Tibial artery (tissue), 4 donors: Measurements from ENCODE around the gene L1CAM.

Source experiments
- DNase-seq, 2 donors: peaks; one replicate each; pipeline ENCODE4 v3.0.0-alpha.2; 2019
- H3K27ac ChIP-seq, 2 donors: fragments of 200-600 bp; sonication (generic) in 1 of 2; 1 replicate in 1 of 2; 2 replicates in 1 of 2; pipeline ENCODE4 v1.5.1; 2018 to 2019; ENCODE audit warnings: mild to moderate bottlenecking in 1 of 2
- H3K27me3 ChIP-seq, 2 donors: fragments of 200-600 bp; sonication (generic) in 1 of 2; one replicate each; pipeline versions ENCODE4 v1.5.1 to v1.6.0; 2016 to 2019
- H3K36me3 ChIP-seq, 3 donors: fragments of 200-600 bp; sonication (generic) in 2 of 3; one replicate each; pipeline ENCODE4 v1.5.1; 2016 to 2019; ENCODE audit warnings: mild to moderate bottlenecking in 2 of 3
- H3K4me1 ChIP-seq, 4 donors: fragments of 200-600 bp; sonication (generic) in 2 of 4; 1 replicate in 3 of 4; 2 replicates in 1 of 4; pipeline ENCODE4 v1.5.1; 2016 to 2019
- H3K4me3 ChIP-seq, 2 donors: fragments of 200-600 bp; sonication (generic) in 1 of 2; 1 replicate in 1 of 2; 2 replicates in 1 of 2; pipeline ENCODE4 v1.5.1; 2018 to 2019; ENCODE audit warnings: mild to moderate bottlenecking in 2 of 2
- H3K9me3 ChIP-seq, 3 donors: fragments of 200-600 bp; sonication (generic) in 1 of 3; one replicate each; pipeline ENCODE4 v1.5.1; 2016 to 2019
- CTCF ChIP-seq, 2 experiments: fragments of 200-600 bp in 1 of 2; fragments of 450-650 bp in 1 of 2; IDR thresholded peaks; one replicate each; pipeline ENCODE4 v1.5.1; 2017 to 2019; ENCODE audit warnings: antibody characterized with exemption in 2 of 2, mild to moderate bottlenecking in 1 of 2, moderate library complexity in 1 of 2
- intact Hi-C: fragments of 100-400 bp; cut with DNase I; formaldehyde crosslinking; loops from one replicate; pipeline ENCODE4 v1.15.0; 2023; ENCODE audit warnings: low total_unique reads

Gene L1CAM

DNA sequence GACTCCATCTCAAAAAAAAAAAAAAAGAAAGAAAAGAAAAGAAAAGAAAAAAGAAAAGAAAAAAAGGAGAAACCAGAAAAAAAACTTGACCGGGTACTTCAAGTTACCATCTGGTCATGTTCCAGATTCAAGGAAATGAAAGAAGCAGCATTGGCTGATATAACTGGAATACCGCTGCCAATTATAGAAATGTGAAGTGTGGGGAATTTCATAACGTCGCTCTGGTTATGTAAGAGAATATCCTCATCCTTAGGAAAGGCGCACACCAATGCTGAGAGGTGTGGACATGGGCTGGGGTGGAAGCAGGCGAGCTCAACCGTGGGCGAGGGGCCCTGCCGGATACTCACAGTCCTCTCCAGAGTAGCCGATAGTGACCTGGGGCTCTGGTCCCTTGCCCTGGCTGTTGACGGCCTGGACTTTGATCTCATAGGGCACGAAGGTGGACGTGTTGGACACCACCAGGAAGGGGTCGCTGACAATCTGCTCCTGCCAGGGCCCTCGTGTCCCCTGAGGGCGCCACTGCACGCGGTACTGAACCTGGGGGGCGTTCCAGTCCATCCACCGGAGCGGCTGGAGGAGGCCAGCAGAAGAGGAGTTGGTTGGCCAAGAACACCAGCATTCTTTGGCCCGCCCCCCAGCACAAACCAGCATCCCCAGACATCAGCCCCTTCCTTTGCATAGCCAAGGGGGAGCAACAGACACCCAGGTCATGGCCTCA lies 19.5 kb downstream of the L1CAM start:
- no peaks in the 10 kb centered on the region for H3K36me3 ChIP-seq
- H3K4me1 ChIP-seq: no peaks in the 10 kb centered on the region
- H3K4me3 ChIP-seq: no peak overlapping the region
- intact Hi-C loops: no loop called here
- H3K9me3 ChIP-seq: no peaks in the 10 kb centered on the region
- no peak overlapping the region for H3K27ac ChIP-seq
- H3K27me3 ChIP-seq: peaks cover 0 to 19% of the 10 kb centered on the region in 2 donors
- DNase-seq: no peak
- no peak for TF ChIP-seq CTCF (IDR thresholded peaks at IDR 0.05)

- no peaks in the 10 kb centered on the region for H3K36me3 ChIP-seq
- H3K27me3 ChIP-seq: peaks cover 0 to 14% of the 10 kb centered on the region in 2 donors
- TF ChIP-seq CTCF (IDR thresholded peaks at IDR 0.05): no peak
- no peaks in the 10 kb centered on the region for H3K9me3 ChIP-seq
- no peak overlapping the region for H3K27ac ChIP-seq
- DNase-seq: no peak
- H3K4me1 ChIP-seq: no peaks in the 10 kb centered on the region
- intact Hi-C loops: no loop called here
- H3K4me3 ChIP-seq: no peak overlapping the region
Observed at GRCh38 chrX:153865685-153866084, 20.3 kb downstream of the L1CAM start.

- H3K4me1 ChIP-seq: no peaks in the 10 kb centered on the region
- no peak overlapping the region for H3K4me3 ChIP-seq
- H3K27me3 ChIP-seq: peaks cover 0 to 9% of the 10 kb centered on the region in 2 donors
- no peak overlapping the region for H3K27ac ChIP-seq
- no peak for DNase-seq
- TF ChIP-seq CTCF (IDR thresholded peaks at IDR 0.05): no peak
- intact Hi-C loops: no loop called here
- no peaks in the 10 kb centered on the region for H3K9me3 ChIP-seq
- H3K36me3 ChIP-seq: no peaks in the 10 kb centered on the region
Observed at GRCh38 chrX:153865321-153865580, 20.7 kb downstream of the L1CAM start.

GRCh38 chrX:153864561-153865320 lies 21.2 kb downstream of the L1CAM start:
- TF ChIP-seq CTCF (IDR thresholded peaks at IDR 0.05): no peak
- H3K27ac ChIP-seq: no peak overlapping the region
- intact Hi-C loops: no loop called here
- no peaks in the 10 kb centered on the region for H3K9me3 ChIP-seq
- peaks cover 0 to 7% of the 10 kb centered on the region in 2 donors for H3K27me3 ChIP-seq
- no peaks in the 10 kb centered on the region for H3K36me3 ChIP-seq
- no peaks in the 10 kb centered on the region for H3K4me1 ChIP-seq
- no peak for DNase-seq
- no peak overlapping the region for H3K4me3 ChIP-seq

DNA sequence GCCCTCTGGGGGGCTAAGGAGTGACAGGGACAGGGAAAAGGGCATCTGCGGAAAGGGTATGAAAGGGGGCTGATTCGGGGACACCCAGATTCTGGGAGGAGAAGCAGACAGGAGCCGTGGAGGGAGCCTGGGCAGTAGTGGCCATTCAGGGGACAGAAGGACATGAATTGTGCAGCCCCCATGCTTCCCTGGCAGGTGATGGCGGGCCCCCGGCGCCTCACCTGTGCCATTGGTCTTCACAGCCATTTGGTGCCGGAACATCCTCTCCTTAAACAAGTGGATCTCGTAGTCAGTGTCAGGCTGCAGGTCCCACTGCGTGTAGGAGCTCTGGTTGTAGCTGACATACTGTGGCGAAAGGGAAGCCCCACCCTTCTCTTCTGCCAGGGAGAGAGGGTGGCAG lies 21.9 kb downstream of the L1CAM start:
- intact Hi-C loops: no loop called here
- Histone ChIP-seq H3K27me3 (peaks cover 0 to 7% of the 10 kb centered on the region in 2 donors), H3K27ac (no peak overlapping the region), H3K4me1 (no peaks in the 10 kb centered on the region), H3K36me3 (no peaks in the 10 kb centered on the region), H3K4me3 (no peak overlapping the region), H3K9me3 (no peaks in the 10 kb centered on the region)
- no peak for DNase-seq
- TF ChIP-seq CTCF (IDR thresholded peaks at IDR 0.05): no peak
